SK-N-MC (cell line): ENCODE measurements around the gene FLRT3.

Experiments used
- DNase-seq: peaks from one replicate; pipeline ENCODE4 v3.0.0-alpha.2; 2011; ENCODE audit warnings: low read depth, low spot score
- H3K27ac ChIP-seq: fragments of 200-600 bp; sonication (generic); 2 replicates; pipeline ENCODE4 v1.5.1; 2016; ENCODE audit warnings: mixed run types
- H3K36me3 ChIP-seq: fragments of 200-600 bp; sonication (generic); 2 replicates; pipeline ENCODE4 v1.6.1; 2017; ENCODE audit warnings: antibody characterized with exemption, low read length, mixed read lengths; ENCODE audit not compliant: insufficient read depth
- H3K4me3 ChIP-seq: fragments of 200-600 bp; sonication (generic); 2 replicates; pipeline ENCODE4 v1.5.1; 2016
- H3K9ac ChIP-seq: fragments of 200-600 bp; sonication (generic); 2 replicates; pipeline ENCODE4 v1.8.0; 2017; ENCODE audit warnings: mixed run types, mixed read lengths; ENCODE audit not compliant: insufficient read length
- H3K9me3 ChIP-seq: fragments of 200-600 bp; sonication (generic); 2 replicates; pipeline ENCODE4 v1.6.1; 2017; ENCODE audit warnings: low read depth, mild to moderate bottlenecking, antibody characterized with exemption, low read length, moderate library complexity, mixed read lengths
- EZH2 ChIP-seq: fragments of 200-600 bp; sonication (generic); IDR thresholded peaks from one replicate; pipeline ENCODE4 v1.6.1; 2017; ENCODE audit warnings: antibody characterized with exemption
- FOXP2 ChIP-seq: optimal IDR thresholded peaks from 2 replicates; pipeline ENCODE3; 2011; ENCODE audit warnings: mild to moderate bottlenecking, moderate library complexity; ENCODE audit not compliant: insufficient read depth; ENCODE audit errors: extremely low read length, control extremely low read depth
- POLR2AphosphoS5 ChIP-seq: IDR thresholded peaks from 2 replicates; pipeline ENCODE4 v1.6.1; 2012; ENCODE audit warnings: mild to moderate bottlenecking, low read depth, low read length, borderline replicate concordance

The FLRT3 gene

DNA sequence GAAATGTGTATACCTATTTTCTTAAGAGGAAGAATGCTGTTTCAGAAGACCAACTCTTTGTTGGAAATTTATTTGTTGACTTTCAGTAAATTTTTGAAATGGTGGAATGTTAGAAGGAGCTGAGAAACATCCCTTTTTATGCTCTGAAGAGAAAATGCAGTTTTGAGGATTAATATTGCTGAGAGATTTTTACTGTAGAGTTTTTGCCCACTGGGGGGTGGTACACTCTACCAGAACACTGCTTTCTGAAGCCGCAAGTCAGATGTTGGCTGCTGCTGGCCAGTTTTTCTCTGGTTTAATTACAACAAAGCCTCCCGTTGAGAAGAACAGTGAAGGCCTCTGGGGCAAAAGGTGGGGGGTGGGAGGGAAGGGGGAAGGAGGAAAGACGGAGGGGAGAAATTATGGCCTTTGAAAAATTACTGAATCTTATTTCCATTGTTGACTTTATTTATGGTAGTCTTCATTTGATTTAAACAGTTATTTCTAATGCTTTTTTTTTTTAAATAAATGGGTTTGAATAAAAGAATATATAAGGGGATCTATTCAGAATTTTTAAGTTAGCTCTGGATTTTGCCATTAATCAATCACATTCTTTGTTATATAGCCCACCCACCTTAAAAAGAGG lies 3.0 kb downstream of the FLRT3 start:
- Histone ChIP-seq H3K4me3 (peak overlapping the region; percentile 93), H3K9me3 (no peaks in the 10 kb centered on the region), H3K27ac (peak overlapping the region; percentile 14), H3K9ac (peak overlapping the region; percentile 86), H3K36me3 (no peaks in the 10 kb centered on the region)
- DNase-seq = no peak
- no peak for TF ChIP-seq FOXP2
- no peak for TF ChIP-seq POLR2AphosphoS5
- TF ChIP-seq EZH2 = no peak

DNA sequence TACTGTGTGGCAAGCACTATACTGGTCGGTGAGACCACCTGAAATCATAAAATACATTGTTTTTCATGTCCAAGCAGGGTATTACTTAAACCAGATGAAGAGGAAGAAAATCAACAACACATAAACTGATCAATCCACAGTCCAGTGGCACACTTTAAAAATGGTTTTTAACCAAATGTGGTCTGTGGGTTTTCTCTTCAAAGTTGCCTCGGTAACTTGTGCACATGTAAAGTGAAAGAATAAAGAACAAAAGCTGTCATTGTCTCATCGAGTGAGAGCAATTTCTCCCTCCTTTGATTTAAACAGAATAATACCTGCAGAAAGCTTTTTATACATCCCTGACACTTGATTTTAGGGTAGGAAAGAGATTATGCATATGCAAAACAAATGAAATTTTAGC lies 3.7 kb downstream of the FLRT3 start:
- Histone ChIP-seq H3K36me3 (peaks cover 3% of the 10 kb centered on the region; the same call in 1 of the 2 replicates), H3K4me3 (peak overlapping the region; percentile 93), H3K9ac (peak overlapping the region; percentile 62), H3K27ac (no peak overlapping the region), H3K9me3 (no peaks in the 10 kb centered on the region)
- no peak for DNase-seq
- TF ChIP-seq POLR2AphosphoS5 (no peak), EZH2 (no peak), FOXP2 (no peak)

DNA sequence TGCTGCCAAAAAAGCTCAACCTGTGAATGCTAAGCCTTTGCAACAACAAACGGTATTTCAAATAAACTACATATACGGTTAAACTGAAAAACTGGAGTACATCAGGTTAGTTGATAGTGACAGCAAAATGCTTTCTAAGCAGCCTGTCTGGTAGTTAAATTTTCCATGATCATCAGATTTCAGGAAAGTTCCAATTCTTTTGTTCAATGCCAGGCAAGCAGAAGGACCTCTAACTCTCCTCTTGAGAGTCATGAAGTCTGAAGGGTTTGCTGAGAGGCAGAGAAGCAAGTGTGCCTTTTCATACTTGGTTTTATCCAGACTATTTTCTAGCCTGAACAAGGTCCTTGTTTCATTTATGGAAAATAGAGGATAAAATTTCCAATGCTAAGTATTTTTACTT lies 4.5 kb downstream of the FLRT3 start:
- H3K4me3 ChIP-seq = peak overlapping the region; percentile 93

DNA sequence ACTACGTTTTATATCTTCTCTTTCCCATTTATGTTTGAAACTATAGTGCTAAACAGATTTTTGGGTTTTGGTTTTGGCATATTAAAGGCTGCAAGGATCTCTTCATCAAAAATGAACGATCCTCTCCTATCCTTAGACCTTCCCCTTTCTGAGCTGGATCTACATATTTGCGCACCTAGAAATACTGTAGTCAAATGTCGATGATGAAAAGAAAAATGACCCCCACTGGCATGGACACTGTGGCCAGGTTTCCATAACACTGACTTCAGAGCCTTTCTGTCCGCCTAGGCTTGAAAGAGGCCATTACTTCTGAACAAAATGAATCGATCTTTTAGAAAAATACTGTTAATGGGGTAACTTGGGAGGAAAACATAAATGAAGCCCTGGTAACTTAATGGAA lies 5.8 kb downstream of the FLRT3 start:
- Histone ChIP-seq H3K9ac (peak overlapping the region; percentile 11), H3K27ac (no peak overlapping the region), H3K4me3 (peak overlapping the region; percentile 23), H3K9me3 (no peaks in the 10 kb centered on the region), H3K36me3 (peaks cover 19% of the 10 kb centered on the region)
- no peak for TF ChIP-seq EZH2
- no peak for TF ChIP-seq FOXP2
- TF ChIP-seq POLR2AphosphoS5 = no peak
- DNase-seq = no peak

More for the DNA sequence above, 4.5 kb downstream of the FLRT3 start:
- H3K36me3 ChIP-seq = peaks cover 10% of the 10 kb centered on the region
- DNase-seq = no peak
- no peaks in the 10 kb centered on the region for H3K9me3 ChIP-seq
- H3K9ac ChIP-seq = peak overlapping the region; percentile 11
- TF ChIP-seq POLR2AphosphoS5 (no peak), FOXP2 (no peak), EZH2 (no peak)
- no peak overlapping the region for H3K27ac ChIP-seq

DNA sequence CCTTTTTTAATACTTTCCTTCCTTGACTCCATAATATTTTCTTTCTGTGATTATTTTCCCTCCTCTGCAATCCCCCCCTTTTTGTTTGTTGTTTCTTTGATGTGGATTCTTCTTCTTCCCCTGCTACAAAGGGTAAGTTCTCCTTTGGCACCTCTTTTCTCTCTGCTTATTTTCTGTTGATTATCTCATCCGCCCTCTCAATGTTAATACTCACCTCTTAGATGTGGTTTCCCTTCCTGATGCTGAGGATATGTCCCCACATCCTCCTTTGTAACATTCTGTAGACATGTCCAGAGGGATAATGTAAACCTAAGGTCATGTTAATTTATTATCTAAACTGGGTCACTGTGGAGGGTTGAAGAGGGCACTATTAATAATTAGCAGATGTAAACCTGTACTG lies 17.7 kb downstream of the FLRT3 start:
- no peak for TF ChIP-seq POLR2AphosphoS5
- no peak for TF ChIP-seq FOXP2
- TF ChIP-seq EZH2 = no peak
- Histone ChIP-seq H3K9ac (no peak overlapping the region), H3K36me3 (no peaks in the 10 kb centered on the region), H3K4me3 (no peak overlapping the region), H3K9me3 (no peaks in the 10 kb centered on the region), H3K27ac (no peak overlapping the region)
- no peak for DNase-seq

DNA sequence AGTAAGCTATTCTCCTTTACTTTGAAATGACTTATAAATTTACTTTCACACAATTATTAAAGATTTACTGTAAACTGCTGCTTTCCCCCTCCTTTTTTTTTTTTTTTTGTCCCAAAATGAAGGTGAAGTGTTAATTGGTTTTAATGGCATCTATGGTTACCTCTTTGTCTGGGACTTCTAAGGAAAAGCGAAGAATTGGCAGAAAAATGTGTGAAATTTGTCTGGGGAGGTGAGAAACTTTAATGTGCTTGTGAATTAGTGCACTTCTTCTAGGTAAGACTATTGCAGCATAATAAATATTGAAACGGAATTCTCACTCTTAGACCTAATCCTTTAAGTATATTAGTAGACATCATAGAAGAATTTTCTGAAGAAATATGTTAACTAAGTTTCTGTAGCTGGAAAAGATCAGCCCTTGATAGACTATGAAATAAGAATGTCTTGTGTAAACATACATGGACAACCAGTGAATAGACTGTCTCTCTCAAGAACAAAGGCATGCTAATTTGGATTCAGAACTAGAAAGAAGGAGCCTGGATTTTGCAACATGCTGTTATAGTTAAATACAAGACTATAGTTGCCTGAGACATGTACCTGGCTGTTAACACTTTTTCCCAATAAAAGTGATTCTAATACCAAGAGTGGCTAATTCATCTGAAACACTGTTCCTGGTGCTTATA lies 23.9 kb downstream of the FLRT3 start:
- Histone ChIP-seq H3K27ac (no peak overlapping the region), H3K9me3 (no peaks in the 10 kb centered on the region), H3K36me3 (no peaks in the 10 kb centered on the region), H3K9ac (no peak overlapping the region), H3K4me3 (no peak overlapping the region)
- TF ChIP-seq FOXP2 = no peak
- TF ChIP-seq EZH2 = no peak
- TF ChIP-seq POLR2AphosphoS5 = no peak
- no peak for DNase-seq

DNA sequence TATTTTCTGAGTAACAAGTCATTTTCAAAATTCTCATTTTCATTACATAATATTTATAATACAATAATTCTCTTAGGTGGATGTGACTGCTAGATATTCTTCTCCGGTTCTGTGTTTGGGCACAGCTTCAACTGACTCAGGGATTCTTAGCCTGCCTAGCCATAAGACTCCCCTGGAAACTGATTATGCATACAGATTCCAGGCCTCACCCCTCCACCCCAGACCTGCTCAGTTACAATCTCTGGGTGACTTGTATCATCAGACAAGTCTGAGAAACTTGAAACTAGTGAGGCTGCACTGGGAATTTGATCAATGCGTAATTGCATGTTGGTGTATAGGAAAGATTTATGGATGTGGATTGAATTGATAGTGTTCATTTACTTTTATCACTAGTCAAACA lies 25.4 kb downstream of the FLRT3 start:
- H3K4me3 ChIP-seq = no peak overlapping the region
- TF ChIP-seq EZH2 = no peak
- no peak for TF ChIP-seq POLR2AphosphoS5
- TF ChIP-seq FOXP2 = no peak

DNA sequence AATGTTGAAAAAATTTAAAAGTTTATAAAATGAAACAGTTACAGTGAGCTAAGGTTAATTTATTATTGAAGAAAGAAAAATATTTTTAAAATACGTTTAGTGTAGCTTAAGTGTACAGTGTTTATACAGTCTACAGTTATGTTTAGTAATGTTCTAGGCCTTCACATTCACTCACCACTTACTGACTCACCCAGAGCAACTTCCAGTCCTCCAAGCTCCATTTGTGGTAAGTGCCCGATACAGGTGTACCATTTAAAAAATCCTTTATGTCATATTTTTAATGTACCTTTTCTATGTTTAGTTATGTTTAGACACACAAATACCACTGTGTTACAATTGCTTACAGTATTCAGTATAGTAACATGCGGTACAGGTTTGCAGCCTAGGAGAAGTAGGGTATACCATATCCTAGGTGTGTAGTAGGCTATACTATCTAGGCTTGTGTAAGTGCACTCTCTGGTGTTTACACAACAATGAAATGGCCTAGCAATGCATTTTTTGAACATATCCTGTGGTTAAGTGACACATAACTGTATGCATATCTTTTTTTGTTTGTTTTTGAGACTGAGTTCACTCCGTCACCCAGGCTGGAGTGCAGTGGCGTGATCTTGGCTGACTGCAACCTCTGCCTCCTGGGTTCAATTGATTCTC lies 26.3 kb downstream of the FLRT3 start:
- no peak for TF ChIP-seq POLR2AphosphoS5
- TF ChIP-seq FOXP2 = no peak
- no peak for TF ChIP-seq EZH2
- H3K9ac ChIP-seq = no peak overlapping the region

More for the DNA sequence above, 25.4 kb downstream of the FLRT3 start:
- H3K9ac ChIP-seq = no peak overlapping the region
- no peaks in the 10 kb centered on the region for H3K36me3 ChIP-seq
- DNase-seq = no peak
- H3K27ac ChIP-seq = no peak overlapping the region
- no peaks in the 10 kb centered on the region for H3K9me3 ChIP-seq

DNA sequence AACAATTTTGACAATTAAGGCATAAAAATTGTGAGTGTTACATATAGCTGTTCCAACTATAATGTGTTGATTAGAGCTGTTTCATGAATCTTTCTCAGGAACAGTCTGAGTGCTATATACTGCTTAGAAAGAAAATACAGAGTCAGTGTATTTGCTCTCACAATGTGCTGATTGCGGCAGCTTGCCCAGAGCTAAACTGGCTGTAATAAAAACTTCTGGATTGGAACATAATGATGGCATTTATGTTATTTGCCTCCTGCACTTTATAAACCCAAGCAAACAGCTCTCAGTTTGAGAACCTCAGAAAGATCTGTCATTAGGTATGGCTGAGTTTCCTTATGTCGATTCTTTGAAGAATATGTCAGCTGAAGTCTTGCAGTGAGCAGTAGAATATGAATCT lies 29.5 kb downstream of the FLRT3 start:
- peak overlapping the region; percentile 2 for H3K9ac ChIP-seq
- no peaks in the 10 kb centered on the region for H3K36me3 ChIP-seq
- TF ChIP-seq POLR2AphosphoS5 (no peak), EZH2 (no peak), FOXP2 (no peak)
- H3K9me3 ChIP-seq = no peaks in the 10 kb centered on the region
- no peak for DNase-seq
- H3K27ac ChIP-seq = 0 out of 2 replicates have a peak overlapping the region, but pooled peaks have one; percentile 11
- 0 out of 2 replicates have a peak overlapping the region, but pooled peaks have one; percentile 12 for H3K4me3 ChIP-seq

More for the DNA sequence above, 26.3 kb downstream of the FLRT3 start:
- Histone ChIP-seq H3K36me3 (no peaks in the 10 kb centered on the region), H3K9me3 (no peaks in the 10 kb centered on the region), H3K4me3 (no peak overlapping the region), H3K27ac (no peak overlapping the region)
- no peak for DNase-seq
